K562 (cell line): ENCODE measurements around the gene APBA2. TPM values are rescaled to one million over a fixed set of nuclear protein-coding genes. Genes with fewer than 3 reads are reported as not detected.

ENCODE experiments used
- CBX8 ChIP-seq: fragments of 200-600 bp; sonication (generic); IDR thresholded peaks from 2 replicates; pipeline ENCODE4 v1.6.1; 2012; ENCODE audit warnings: borderline replicate concordance, mixed run types, low read depth, mild to moderate bottlenecking, moderate library complexity, mixed read lengths, low read length, control low read depth, inconsistent platforms; ENCODE audit not compliant: poor library complexity, severe bottlenecking; ENCODE audit errors: extremely low read depth
- MAFF ChIP-seq: IDR thresholded peaks from 2 replicates; pipeline ENCODE4 v1.6.1; 2012; ENCODE audit warnings: low read length, improper control_type of control experiment
- MAZ ChIP-seq, 2 experiments: fragments of 450-650 bp in 1 of 2; sonication (generic) in 1 of 2; formaldehyde crosslinking; IDR thresholded peaks in 1 of 2; conservative IDR thresholded peaks in 1 of 2; 2 replicates each; pipeline versions ENCODE4 v1.4.0 to v1.5.0; 2020; ENCODE audit warnings: mild to moderate bottlenecking in 1 of 2, missing genetic modification reagents in 1 of 2
- MYBL2 ChIP-seq, 2 experiments: fragments of 450-650 bp in 1 of 2; sonication (generic) in 1 of 2; formaldehyde crosslinking in 1 of 2; IDR thresholded peaks; 2 replicates each; pipeline versions ENCODE4 v1.6.1 to v1.8.1; 2017 to 2022; ENCODE audit warnings: borderline replicate concordance in 1 of 2, inconsistent platforms in 1 of 2, low read depth in 1 of 2, mild to moderate bottlenecking in 1 of 2, missing genetic modification reagents in 1 of 2, moderate library complexity in 1 of 2
- SIN3A ChIP-seq, 2 experiments: fragments of 150-350 bp in 1 of 2; IDR thresholded peaks; 2 replicates each; pipeline ENCODE4 v1.6.1; 2011 to 2016; ENCODE audit warnings: borderline replicate concordance in 2 of 2, low read depth in 2 of 2, low read length in 2 of 2, mild to moderate bottlenecking in 2 of 2, moderate library complexity in 2 of 2; ENCODE audit not compliant: control insufficient read depth in 1 of 2
- polyA plus RNA-seq, 8 experiments: library from polyadenylated mRNA; depleted of rRNA in 4 of 8; stranded (reverse) in 5 of 8; unstranded in 3 of 8; fragments of >200 nt; fragmentation: Nextera tagmentation in 2 of 8; fragmentation: Illumina TruSeq in 1 of 8; extraction: Ambion mirVana in 2 of 8; extraction: Trizol in 1 of 8; gene quantifications; 2 replicates each; pipeline versions ENCODE4 v1.2.1 to v1.2.3, GENCODE V29; 2011 to 2014; ENCODE audit warnings: inconsistent platforms in 1 of 8, missing spikeins in 1 of 8
- total RNA-seq, 7 experiments: library from RNA; depleted of rRNA in 6 of 7; stranded (reverse); fragments of >200 nt in 6 of 7; fragmentation: Illumina TruSeq in 2 of 7; extraction: Trizol in 2 of 7; gene quantifications; 2 replicates each; pipeline versions ENCODE4 v1.2.1 to v1.2.3, GENCODE V29; 2011 to 2021; ENCODE audit warnings: low replicate concordance in 1 of 7
- TF ChIP-seq, protein P1 (sequence below), 2 experiments: fragments of 450-650 bp; IDR thresholded peaks; 2 replicates each; pipeline ENCODE4 v1.6.1; 2016; ENCODE audit warnings: mild to moderate bottlenecking in 2 of 2, borderline replicate concordance in 1 of 2, low read depth in 1 of 2, moderate library complexity in 1 of 2

The APBA2 gene
- total and polyA plus RNA-seq, 9 of the 15 experiments (the other 6 are each of a cell fraction or from before 2014, with no cell fraction given): 0.24 to 40.9 (median 25.2) TPM

DNA sequence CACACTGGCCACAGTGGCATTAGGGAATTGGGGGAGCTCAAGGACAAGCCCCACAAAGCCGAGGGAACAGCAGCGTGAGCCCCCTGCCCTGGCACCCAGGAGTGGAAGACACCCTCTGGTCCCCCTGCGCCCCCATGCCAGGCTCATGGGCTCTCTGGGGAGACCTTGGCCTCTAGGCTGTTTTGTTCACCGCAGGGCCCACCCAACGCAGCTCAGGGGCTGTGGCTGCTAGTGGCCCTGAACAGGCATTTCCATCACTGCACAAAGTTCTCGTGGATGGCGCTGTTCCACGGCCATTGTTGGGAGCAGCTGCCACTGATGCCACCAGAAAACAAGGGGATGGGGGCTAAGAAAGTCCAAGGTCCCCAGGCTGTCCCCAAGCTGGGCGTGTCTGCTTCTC is 236.1 kb downstream of the APBA2 start (continued):
- TF ChIP-seq, protein P1, sequence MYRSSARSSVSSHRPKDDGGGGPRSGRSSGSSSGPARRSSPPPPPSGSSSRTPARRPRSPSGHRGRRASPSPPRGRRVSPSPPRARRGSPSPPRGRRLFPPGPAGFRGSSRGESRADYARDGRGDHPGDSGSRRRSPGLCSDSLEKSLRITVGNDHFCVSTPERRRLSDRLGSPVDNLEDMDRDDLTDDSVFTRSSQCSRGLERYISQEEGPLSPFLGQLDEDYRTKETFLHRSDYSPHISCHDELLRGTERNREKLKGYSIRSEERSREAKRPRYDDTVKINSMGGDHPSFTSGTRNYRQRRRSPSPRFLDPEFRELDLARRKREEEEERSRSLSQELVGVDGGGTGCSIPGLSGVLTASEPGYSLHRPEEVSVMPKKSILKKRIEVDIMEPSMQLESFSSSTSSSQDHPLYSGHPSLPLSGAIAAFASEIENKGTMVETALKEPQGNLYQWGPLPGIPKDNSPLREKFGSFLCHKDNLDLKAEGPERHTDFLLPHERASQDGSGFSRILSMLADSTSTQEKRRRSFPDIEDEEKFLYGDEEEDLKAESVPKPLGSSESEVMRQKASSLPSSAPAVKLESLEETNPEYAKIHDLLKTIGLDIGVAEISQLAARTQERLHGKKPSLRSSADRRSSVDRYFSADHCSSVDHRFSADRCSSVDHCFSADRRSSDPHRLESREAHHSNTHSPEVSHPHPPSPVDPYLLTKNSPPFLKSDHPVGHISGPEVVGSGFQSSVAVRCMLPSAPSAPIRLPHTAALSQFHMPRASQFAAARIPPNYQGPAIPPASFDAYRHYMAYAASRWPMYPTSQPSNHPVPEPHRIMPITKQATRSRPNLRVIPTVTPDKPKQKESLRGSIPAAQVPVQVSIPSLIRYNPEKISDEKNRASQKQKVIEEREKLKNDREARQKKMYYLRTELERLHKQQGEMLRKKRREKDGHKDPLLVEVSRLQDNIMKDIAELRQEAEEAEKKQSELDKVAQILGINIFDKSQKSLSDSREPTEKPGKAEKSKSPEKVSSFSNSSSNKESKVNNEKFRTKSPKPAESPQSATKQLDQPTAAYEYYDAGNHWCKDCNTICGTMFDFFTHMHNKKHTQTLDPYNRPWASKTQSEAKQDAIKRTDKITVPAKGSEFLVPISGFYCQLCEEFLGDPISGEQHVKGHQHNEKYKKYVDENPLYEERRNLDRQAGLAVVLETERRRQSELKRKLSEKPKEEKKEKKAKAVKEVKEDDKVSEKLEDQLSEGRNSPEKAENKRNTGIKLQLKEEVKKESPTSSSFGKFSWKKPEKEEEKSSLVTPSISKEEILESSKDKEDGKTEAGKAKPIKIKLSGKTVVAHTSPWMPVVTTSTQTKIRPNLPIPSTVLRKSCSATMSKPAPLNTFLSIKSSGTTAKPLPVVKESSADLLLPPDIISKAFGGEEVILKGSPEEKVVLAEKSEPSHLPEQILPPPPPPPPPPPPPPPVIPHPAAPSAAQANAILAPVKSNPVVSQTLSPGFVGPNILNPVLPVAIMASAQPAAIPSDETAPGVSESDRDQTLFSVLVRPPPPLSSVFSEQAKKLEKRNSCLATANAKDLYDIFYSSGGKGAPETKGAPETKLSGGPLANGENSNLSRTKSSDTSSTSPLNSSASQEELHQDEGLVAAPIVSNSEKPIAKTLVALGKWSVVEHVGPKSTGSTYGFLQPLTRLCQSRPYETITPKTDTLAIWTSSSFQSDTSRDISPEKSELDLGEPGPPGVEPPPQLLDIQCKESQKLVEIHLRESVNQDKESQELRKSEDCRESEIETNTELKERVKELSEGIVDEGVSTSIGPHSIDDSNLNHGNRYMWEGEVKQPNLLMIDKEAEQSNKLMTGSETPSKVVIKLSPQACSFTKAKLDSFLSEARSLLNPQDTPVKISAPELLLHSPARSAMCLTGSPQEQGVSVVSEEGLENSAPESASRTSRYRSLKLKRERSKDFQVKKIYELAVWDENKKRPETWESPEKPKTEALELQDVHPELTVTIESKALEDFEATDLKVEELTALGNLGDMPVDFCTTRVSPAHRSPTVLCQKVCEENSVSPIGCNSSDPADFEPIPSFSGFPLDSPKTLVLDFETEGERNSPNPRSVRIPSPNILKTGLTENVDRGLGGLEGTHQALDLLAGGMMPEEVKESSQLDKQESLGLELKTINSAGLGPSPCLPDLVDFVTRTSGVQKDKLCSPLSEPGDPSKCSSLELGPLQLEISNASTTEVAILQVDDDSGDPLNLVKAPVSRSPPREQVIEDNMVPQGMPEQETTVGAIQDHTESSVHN (IDR thresholded peaks at IDR 0.05; ENCODE audit: borderline replicate concordance in 1 of 2, low read depth in 1 of 2): no peak
- TF ChIP-seq MAZ (CRISPR knock-in tag; conservative IDR thresholded peaks at IDR 0.05 in 1 of 2, IDR thresholded peaks at IDR 0.05 in 1 of 2) (no peak), MYBL2 (IDR thresholded peaks at IDR 0.05; ENCODE audit: low read depth) (no peak), MYBL2 (CRISPR knock-in tag; IDR thresholded peaks at IDR 0.05; ENCODE audit: borderline replicate concordance) (no peak), SIN3A (IDR thresholded peaks at IDR 0.05; ENCODE audit: borderline replicate concordance in 2 of 2, control insufficient read depth in 1 of 2, low read depth in 2 of 2, low read length in 2 of 2) (no peak), CBX8 (no peak), MAFF (no peak)
